T-cell (primary cell): ENCODE data around the gene CYTH2. TPM values are rescaled to one million over a fixed set of nuclear protein-coding genes. Genes with fewer than 3 reads are reported as not detected.

ENCODE experiments used
- ATAC-seq, 4 experiments: fragments of 200-7000 bp in 3 of 4; fragments of 150-1000 bp in 1 of 4; cut with Tn5 transposase; replicated peaks in 1 of 4; 1 replicate in 3 of 4; 2 replicates in 1 of 4; pipeline ENCODE4 v1.10.0; 2021; ENCODE audit warnings: moderate library complexity in 3 of 4, mild to moderate bottlenecking in 2 of 4, moderate number of reproducible peaks in 1 of 4
- CTCF ChIA-PET, 2 donors: fragments of 300-600 bp; sonication (Branson Sonifier 250); formaldehyde crosslinking; loops; one replicate each; lab custom pipeline; 2022; ENCODE audit warnings: antibody characterized with exemption in 2 of 2; lab: Charles Lee
- POLR2A ChIA-PET, 2 donors: fragments of 300-600 bp; sonication (Branson Sonifier 250); formaldehyde crosslinking; loops; one replicate each; lab custom pipeline; 2022; ENCODE audit warnings: antibody characterized with exemption in 2 of 2; lab: Charles Lee
- DNase-seq, 35 experiments: peaks; one replicate each; pipeline versions ENCODE4 v3.0.0 to v3.0.0-alpha.2; 2013 to 2023
- H3K27ac ChIP-seq: one replicate; pipeline ENCODE4 v1.5.1; 2013; ENCODE audit warnings: low read length
- H3K27me3 ChIP-seq, 2 experiments: replicated peaks in 1 of 2; 1 replicate in 1 of 2; 2 replicates in 1 of 2; pipeline versions ENCODE4 v1.6.1 to v1.7.0; 2013; ENCODE audit warnings: low read length in 1 of 2, mixed read lengths in 1 of 2; ENCODE audit not compliant: control insufficient read depth in 2 of 2, insufficient read depth in 2 of 2; ENCODE audit errors: extremely low read depth in 1 of 2
- H3K36me3 ChIP-seq, 2 donors: 1 replicate in 1 of 2; 2 replicates in 1 of 2; pipeline versions ENCODE4 v1.6.1 to v1.7.0; 2013; ENCODE audit warnings: low read length in 1 of 2; ENCODE audit not compliant: control insufficient read depth in 2 of 2, insufficient read depth in 1 of 2; ENCODE audit errors: extremely low read depth in 1 of 2
- H3K4me1 ChIP-seq, 2 experiments: 1 replicate in 1 of 2; 2 replicates in 1 of 2; pipeline versions ENCODE4 v1.6.1 to v1.7.0; 2013; ENCODE audit warnings: low read length in 2 of 2, mixed read lengths in 1 of 2; ENCODE audit not compliant: insufficient read depth in 2 of 2, control insufficient read depth in 1 of 2; ENCODE audit errors: extremely low read depth in 1 of 2
- H3K4me3 ChIP-seq, 2 donors: 1 replicate in 1 of 2; 2 replicates in 1 of 2; pipeline versions ENCODE4 v1.5.1 to v1.7.0; 2013; ENCODE audit warnings: mild to moderate bottlenecking in 2 of 2, low read length in 1 of 2, moderate library complexity in 1 of 2; ENCODE audit not compliant: control insufficient read depth in 1 of 2; ENCODE audit errors: extremely low read depth in 1 of 2
- H3K9me3 ChIP-seq: 2 replicates; pipeline ENCODE4 v1.7.0; 2013
- H3K27ac Mint-ChIP-seq, 2 donors: one replicate each; pipeline ENCODE4 v1.8.0; 2020 to 2021; ENCODE audit warnings: mild to moderate bottlenecking in 2 of 2, mixed read lengths in 2 of 2
- H3K27me3 Mint-ChIP-seq, 2 donors: one replicate each; pipeline ENCODE4 v1.8.0; 2021 to 2022; ENCODE audit warnings: mixed read lengths in 2 of 2
- H3K36me3 Mint-ChIP-seq: one replicate; pipeline ENCODE4 v1.8.0; 2021; ENCODE audit warnings: mixed read lengths
- H3K4me1 Mint-ChIP-seq, 3 donors: one replicate each; pipeline ENCODE4 v1.8.0; 2020 to 2022; ENCODE audit warnings: mixed read lengths in 3 of 3, mild to moderate bottlenecking in 1 of 3
- H3K4me3 Mint-ChIP-seq, 3 donors: one replicate each; pipeline ENCODE4 v1.8.0; 2020 to 2022; ENCODE audit warnings: mild to moderate bottlenecking in 3 of 3, mixed read lengths in 3 of 3, moderate library complexity in 3 of 3
- H3K9me3 Mint-ChIP-seq, 3 donors: one replicate each; pipeline ENCODE4 v1.8.0; 2020 to 2022; ENCODE audit warnings: mixed read lengths in 3 of 3
- WGBS: methylation state at CpG from one replicate; pipeline ENCODE4 v1.1.5; 2013; ENCODE audit warnings: missing lambda C conversion rate; ENCODE audit not compliant: insufficient coverage; 5-methylcytosine and 5-hydroxymethylcytosine counted together
- total RNA-seq, 35 experiments: library from RNA in 6 of 35; stranded (reverse) in 6 of 35; fragments of 120-200 nt in 1 of 35; gene quantifications; one replicate each; pipeline versions ENCODE4 v1.2.1 to v1.2.4 and lab custom pipeline; 2013 to 2026

The CYTH2 gene
- total RNA-seq, 5 donors from 2014 or later (not counting 1 experiment from before 2014, with no cell fraction given): 37.8 to 81.5 (median 70.6) TPM

GRCh38 chr19:48455908-48456562 lies 13.1 kb upstream of the CYTH2 start:
- peaks cover 4 to 9% (median 5%) of the 10 kb centered on the region in 3 donors for H3K4me1 Mint-ChIP-seq
- H3K36me3 Mint-ChIP-seq: peaks cover 15% of the 10 kb centered on the region
- POLR2A ChIA-PET: no interaction called here
- Histone ChIP-seq H3K9me3 (no peaks in the 10 kb centered on the region), H3K4me3 (no peak overlapping the region), H3K27ac (no peak overlapping the region), H3K27me3 (no peaks in the 10 kb centered on the region), H3K4me1 (peaks cover 0 to 4% of the 10 kb centered on the region in 2 experiments), H3K36me3 (peaks cover 17 to 46% of the 10 kb centered on the region in 2 donors)
- no peak overlapping the region for H3K27ac Mint-ChIP-seq
- ATAC-seq: no peak
- H3K9me3 Mint-ChIP-seq: no peaks in the 10 kb centered on the region
- no peak for DNase-seq
- 82% methylated on average over 6 of the region's 11 CpGs for WGBS
- no peaks in the 10 kb centered on the region for H3K27me3 Mint-ChIP-seq
- no peak overlapping the region for H3K4me3 Mint-ChIP-seq
- CTCF ChIA-PET: interaction anchor here in 1 of 2 donors (0.5 kb wide), 1 partner anchor 166 kb away, joined by 5 read pairs; no protein-coding TSS in a partner anchor

- Mint-ChIP-seq H3K4me1 (peaks cover 4 to 9% (median 5%) of the 10 kb centered on the region in 3 donors), H3K27ac (no peak overlapping the region), H3K36me3 (peaks cover 12% of the 10 kb centered on the region), H3K9me3 (no peaks in the 10 kb centered on the region), H3K4me3 (no peak overlapping the region), H3K27me3 (no peaks in the 10 kb centered on the region)
- peaks cover 10 to 38% of the 10 kb centered on the region in 2 donors for H3K36me3 ChIP-seq
- POLR2A ChIA-PET: interaction anchor here in 1 of 2 donors (0.8 kb wide), 1 partner anchor 8 kb away, joined by 3 read pairs; no protein-coding TSS in a partner anchor
- CTCF ChIA-PET: no interaction called here
- DNase-seq: no peak
- H3K9me3 ChIP-seq: no peaks in the 10 kb centered on the region
- no peak for ATAC-seq
- H3K4me3 ChIP-seq: no peak overlapping the region
- no peak overlapping the region for H3K27ac ChIP-seq
- H3K27me3 ChIP-seq: no peaks in the 10 kb centered on the region
- 100% methylated on average over 3 of the region's 4 CpGs for WGBS
- H3K4me1 ChIP-seq: peaks cover 0 to 4% of the 10 kb centered on the region in 2 experiments
Measured at GRCh38 chr19:48456864-48457263, 12.3 kb upstream of the CYTH2 start.

DNA sequence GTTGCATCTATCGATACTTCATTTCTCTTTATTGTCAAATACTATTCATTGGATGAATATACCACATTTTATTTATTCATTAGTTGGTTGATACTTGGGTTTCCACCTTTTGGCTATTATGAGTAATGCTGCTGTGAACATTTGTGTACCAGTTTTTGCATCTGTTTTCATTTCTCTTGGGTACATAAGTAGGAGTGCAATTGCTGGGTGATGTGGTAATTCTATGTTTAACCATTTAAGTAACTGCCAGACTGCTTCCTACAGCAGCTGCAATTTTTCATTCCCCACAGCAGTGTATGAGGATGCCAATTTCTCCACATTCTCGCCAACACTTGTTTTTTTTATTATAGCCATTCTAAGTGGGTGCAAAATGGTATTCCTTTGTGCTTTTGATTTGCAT lies 11.2 kb upstream of the CYTH2 start:
- WGBS: no CpG with 5 or more reads among the region's 2 CpGs
- no peaks in the 10 kb centered on the region for H3K27me3 ChIP-seq
- peaks cover 0 to 4% of the 10 kb centered on the region in 2 experiments for H3K4me1 ChIP-seq
- DNase-seq (no peak), ATAC-seq (no peak)
- H3K9me3 Mint-ChIP-seq: no peaks in the 10 kb centered on the region
- no peaks in the 10 kb centered on the region for H3K27me3 Mint-ChIP-seq
- no peaks in the 10 kb centered on the region for H3K9me3 ChIP-seq
- no peak overlapping the region for H3K27ac ChIP-seq
- no peak overlapping the region for H3K4me3 Mint-ChIP-seq
- H3K36me3 Mint-ChIP-seq: peaks cover 10% of the 10 kb centered on the region
- ChIA-PET POLR2A (no interaction called here), CTCF (no interaction called here)
- H3K4me3 ChIP-seq: no peak overlapping the region
- peaks cover 10 to 29% of the 10 kb centered on the region in 2 donors for H3K36me3 ChIP-seq
- peaks cover 4 to 9% (median 4%) of the 10 kb centered on the region in 3 donors for H3K4me1 Mint-ChIP-seq
- no peak overlapping the region for H3K27ac Mint-ChIP-seq

DNA sequence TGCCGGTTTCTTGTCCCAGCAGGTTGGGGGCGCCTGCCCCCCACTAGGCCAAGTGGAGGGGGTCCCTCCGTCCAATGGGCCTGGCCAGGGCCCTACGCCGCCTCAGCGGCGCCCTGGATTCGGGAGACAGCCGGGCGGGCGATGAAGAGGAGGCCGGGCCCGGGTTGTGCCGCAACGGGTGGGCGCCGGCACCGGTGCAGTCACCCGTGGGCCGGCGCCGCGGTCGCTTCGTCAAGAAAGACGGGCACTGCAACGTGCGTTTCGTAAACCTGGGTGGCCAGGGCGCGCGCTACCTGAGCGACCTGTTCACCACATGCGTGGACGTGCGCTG lies 7.6 kb upstream of the CYTH2 start:
- DNase-seq (no peak), ATAC-seq (no peak)
- Mint-ChIP-seq H3K27ac (no peak overlapping the region), H3K9me3 (no peaks in the 10 kb centered on the region), H3K4me3 (no peak overlapping the region), H3K27me3 (no peaks in the 10 kb centered on the region), H3K36me3 (peaks cover 3% of the 10 kb centered on the region), H3K4me1 (no peaks in the 10 kb centered on the region)
- Histone ChIP-seq H3K27ac (no peak overlapping the region), H3K4me3 (no peak overlapping the region), H3K4me1 (no peaks in the 10 kb centered on the region), H3K36me3 (peaks cover 0 to 5% of the 10 kb centered on the region in 2 donors), H3K9me3 (no peaks in the 10 kb centered on the region), H3K27me3 (no peaks in the 10 kb centered on the region)
- ChIA-PET CTCF (interaction anchor here in 1 of 2 donors (0.6 to 0.7 kb wide), 2 partner anchors 110 to 1332 kb away, joined by 3 to 5 read pairs; no protein-coding TSS in a partner anchor), POLR2A (interaction anchor here (0.6 to 0.7 kb wide), 2 partner anchors 58 to 135 kb away, joined by 3 to 7 read pairs; no protein-coding TSS in a partner anchor)
- WGBS: 99% methylated on average over 33 of the region's 36 CpGs

- Histone ChIP-seq H3K27me3 (peaks cover 0 to 3% of the 10 kb centered on the region in 2 experiments), H3K9me3 (no peaks in the 10 kb centered on the region), H3K27ac (no peak overlapping the region), H3K36me3 (peaks cover 0 to 4% of the 10 kb centered on the region in 2 donors), H3K4me1 (no peaks in the 10 kb centered on the region), H3K4me3 (no peak overlapping the region)
- 97% methylated on average over 61 of the region's 62 CpGs for WGBS
- POLR2A ChIA-PET: no interaction called here
- H3K4me3 Mint-ChIP-seq: no peak overlapping the region
- CTCF ChIA-PET: interaction anchor here in 1 of 2 donors (0.6 to 0.7 kb wide), 2 partner anchors 111 to 1331 kb away, joined by 3 to 5 read pairs; no protein-coding TSS in a partner anchor
- no peak overlapping the region for H3K27ac Mint-ChIP-seq
- peaks cover 2% of the 10 kb centered on the region for H3K36me3 Mint-ChIP-seq
- no peaks in the 10 kb centered on the region for H3K4me1 Mint-ChIP-seq
- no peak for DNase-seq
- H3K27me3 Mint-ChIP-seq: no peaks in the 10 kb centered on the region
- no peaks in the 10 kb centered on the region for H3K9me3 Mint-ChIP-seq
- no peak for ATAC-seq
Measured at GRCh38 chr19:48461982-48462655, 7.0 kb upstream of the CYTH2 start.

GRCh38 chr19:48465215-48465614 lies 4.0 kb upstream of the CYTH2 start:
- H3K27me3 Mint-ChIP-seq: no peaks in the 10 kb centered on the region
- ATAC-seq (no peak), DNase-seq (no peak)
- H3K4me1 ChIP-seq: peaks cover 0 to 15% of the 10 kb centered on the region in 2 experiments
- H3K36me3 Mint-ChIP-seq: no peaks in the 10 kb centered on the region
- H3K4me3 Mint-ChIP-seq: no peak overlapping the region
- H3K27ac ChIP-seq: no peak overlapping the region
- no peak overlapping the region for H3K27ac Mint-ChIP-seq
- no CpG with 5 or more reads among the region's 1 CpG for WGBS
- no peak overlapping the region for H3K4me3 ChIP-seq
- H3K36me3 ChIP-seq: no peaks in the 10 kb centered on the region
- CTCF ChIA-PET: no interaction called here
- H3K27me3 ChIP-seq: peaks cover 0 to 3% of the 10 kb centered on the region in 2 experiments
- no peaks in the 10 kb centered on the region for H3K9me3 Mint-ChIP-seq
- no peaks in the 10 kb centered on the region for H3K9me3 ChIP-seq
- POLR2A ChIA-PET: no interaction called here
- H3K4me1 Mint-ChIP-seq: peaks cover 12 to 14% (median 12%) of the 10 kb centered on the region in 3 donors
